Naive thymus-derived CD8-positive, alpha-beta T cell (primary cell): Measurements from ENCODE around the gene GADD45GIP1. TPM values are rescaled to one million over a fixed set of nuclear protein-coding genes. Genes with fewer than 3 reads are reported as not detected.

Source experiments
- ATAC-seq, 2 donors: fragments of 150-1000 bp; cut with Tn5 transposase in 1 of 2; sonication (Bioruptor Pico), chemical (Tn5 transposase) in 1 of 2; 1 replicate in 1 of 2; 2 replicates in 1 of 2; pipeline ENCODE4 v1.10.0; 2021; ENCODE audit warnings: mild to moderate bottlenecking in 2 of 2, moderate library complexity in 2 of 2
- POLR2A ChIA-PET: fragments of 350-600 bp; sonication (Branson Sonifier 250); formaldehyde crosslinking; loops from one replicate; lab custom pipeline; 2021; ENCODE audit warnings: antibody characterized with exemption; lab: Charles Lee
- DNase-seq, 10 donors: peaks; one replicate each; pipeline versions ENCODE4 v3.0.0 to v3.0.0-alpha.2; 2020 to 2022
- H3K27ac Mint-ChIP-seq, 10 donors: one replicate each; pipeline ENCODE4 v1.8.0; 2020 to 2022; ENCODE audit warnings: mild to moderate bottlenecking in 10 of 10, mixed read lengths in 10 of 10, moderate library complexity in 4 of 10, inconsistent platforms in 1 of 10
- H3K27me3 Mint-ChIP-seq, 5 donors: one replicate each; pipeline ENCODE4 v1.8.0; 2021 to 2022; ENCODE audit warnings: mixed read lengths in 5 of 5
- H3K36me3 Mint-ChIP-seq, 3 donors: one replicate each; pipeline ENCODE4 v1.8.0; 2020 to 2022; ENCODE audit warnings: mixed read lengths in 3 of 3, mild to moderate bottlenecking in 2 of 3, inconsistent platforms in 1 of 3
- H3K4me1 Mint-ChIP-seq, 4 donors: one replicate each; pipeline ENCODE4 v1.8.0; 2021 to 2022; ENCODE audit warnings: mixed read lengths in 4 of 4
- H3K4me3 Mint-ChIP-seq, 10 donors: one replicate each; pipeline ENCODE4 v1.8.0; 2020 to 2022; ENCODE audit warnings: mild to moderate bottlenecking in 10 of 10, mixed read lengths in 10 of 10, moderate library complexity in 6 of 10, inconsistent platforms in 1 of 10
- H3K9me3 Mint-ChIP-seq, 9 donors: one replicate each; pipeline ENCODE4 v1.8.0; 2020 to 2022; ENCODE audit warnings: mixed read lengths in 9 of 9, mild to moderate bottlenecking in 3 of 9, inconsistent platforms in 1 of 9, moderate library complexity in 1 of 9
- polyA plus RNA-seq, 3 donors: library from polyadenylated mRNA; unstranded; fragments of 300-500 nt; fragmentation: Illumina TruSeq; gene quantifications; one replicate each; pipeline ENCODE4 v1.2.3, GENCODE V29; 2021
- total RNA-seq, 8 experiments: library from RNA in 2 of 8; stranded (reverse) in 2 of 8; gene quantifications; one replicate each; pipeline ENCODE4 v1.2.3 and lab custom pipeline; 2021 to 2026

The GADD45GIP1 gene
- total and polyA plus RNA-seq, 5 experiments from 2014 or later = 17.3 to 65.1 (median 59.4) TPM

DNA sequence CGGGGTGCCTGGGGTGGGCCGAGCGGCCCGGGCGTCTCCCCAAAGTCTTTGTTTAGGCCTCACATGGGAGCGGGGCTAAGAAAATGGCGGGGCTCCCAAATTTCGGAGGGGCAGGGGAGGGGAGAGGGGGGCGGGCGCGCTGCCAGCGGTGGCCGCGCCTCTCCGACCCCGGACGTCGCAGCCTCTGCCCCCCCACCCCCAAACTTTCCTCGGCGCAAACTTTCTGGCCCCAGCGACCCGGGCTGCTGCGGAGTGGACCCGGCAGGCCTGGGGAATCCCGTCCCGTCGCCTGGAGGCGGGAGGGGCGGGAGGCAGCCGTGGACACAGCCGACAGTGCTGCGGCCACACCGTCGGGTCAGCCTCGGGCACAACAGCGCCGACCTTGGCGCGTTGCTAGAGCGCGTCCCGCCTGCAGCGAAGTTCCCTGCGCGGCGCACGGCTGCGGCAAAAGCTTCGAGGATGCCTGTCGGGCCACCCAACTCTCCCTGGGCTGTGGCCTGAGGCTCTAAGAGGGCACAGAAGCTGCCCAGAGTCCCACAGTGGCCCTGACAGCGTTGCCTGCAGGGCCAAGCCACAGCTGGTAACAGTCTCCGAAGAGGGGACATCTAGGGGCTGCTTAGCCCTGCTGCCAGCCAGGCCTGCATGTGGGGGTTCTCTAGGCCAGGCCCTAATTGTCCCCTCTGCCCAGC, 39.5 kb upstream of the GADD45GIP1 start:
- H3K27me3 Mint-ChIP-seq = peaks cover 0 to 5% (median 0%) of the 10 kb centered on the region in 5 donors
- H3K27ac Mint-ChIP-seq = peak overlapping the region in 3 of 10 donors; percentile 34 to 64 (median 64)
- ATAC-seq = no peak
- no peak for DNase-seq
- POLR2A ChIA-PET = interaction anchor here (1.0 kb wide), 1 partner anchor 65 kb away, joined by 3 read pairs; no protein-coding TSS in a partner anchor
- H3K4me1 Mint-ChIP-seq = peaks cover 11 to 17% (median 15%) of the 10 kb centered on the region in 4 donors
- no peaks in the 10 kb centered on the region for H3K36me3 Mint-ChIP-seq
- no peaks in the 10 kb centered on the region for H3K9me3 Mint-ChIP-seq
- peak overlapping the region; percentile 66 to 95 (median 77) for H3K4me3 Mint-ChIP-seq

DNA sequence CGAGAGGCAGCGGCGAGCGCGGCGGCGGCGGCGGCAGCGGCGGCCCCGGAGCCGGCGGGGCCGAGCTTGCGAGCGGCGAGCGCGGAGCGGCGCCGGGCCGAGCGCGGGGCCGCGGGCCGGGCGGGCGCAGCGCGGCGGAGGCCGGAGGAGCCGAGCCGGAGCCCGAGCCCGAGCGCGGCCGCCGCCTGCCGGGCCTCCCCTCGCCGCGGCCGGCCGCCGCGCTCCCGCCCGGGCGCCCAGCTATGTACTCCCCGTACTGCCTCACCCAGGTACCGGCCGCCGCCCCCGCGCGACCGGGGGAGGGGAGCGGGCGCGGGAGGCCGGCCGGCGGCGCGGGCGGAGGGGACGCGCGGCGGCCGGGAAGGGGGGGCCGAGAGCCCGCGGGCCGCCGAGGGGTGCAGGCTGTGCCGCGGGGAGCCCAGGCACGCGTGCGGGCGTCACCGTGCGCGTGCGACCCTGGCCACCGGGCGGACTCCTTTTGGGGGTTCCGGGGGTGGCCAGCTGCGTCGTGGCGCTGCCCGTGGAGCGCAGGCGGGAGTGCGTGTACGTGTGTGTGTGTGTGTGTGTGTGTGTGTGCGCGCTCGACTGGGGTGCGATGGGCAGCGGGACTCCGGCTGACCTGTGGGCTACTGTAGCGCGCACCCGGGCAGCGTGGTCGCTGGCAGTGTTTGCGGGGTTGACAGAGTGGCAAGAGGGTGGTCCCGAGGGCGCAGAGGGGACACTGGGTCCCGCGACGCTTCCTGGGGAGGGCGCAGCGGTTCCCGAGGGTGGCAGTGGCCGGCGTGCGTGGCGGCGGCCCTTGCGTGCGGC, 38.8 kb upstream of the GADD45GIP1 start:
- peak in 1 of 10 donors; percentile 24 for DNase-seq
- H3K36me3 Mint-ChIP-seq = no peaks in the 10 kb centered on the region
- no peaks in the 10 kb centered on the region for H3K9me3 Mint-ChIP-seq
- peaks cover 0 to 6% (median 0%) of the 10 kb centered on the region in 5 donors for H3K27me3 Mint-ChIP-seq
- POLR2A ChIA-PET = interaction anchor here (0.6 to 1.0 kb wide), 3 partner anchors 30 to 101 kb away, joined by 3 read pairs; no protein-coding TSS in a partner anchor
- H3K4me1 Mint-ChIP-seq = peaks cover 14 to 17% (median 15%) of the 10 kb centered on the region in 4 donors
- H3K27ac Mint-ChIP-seq = peak overlapping the region in 3 of 10 donors; percentile 64 to 86 (median 85)
- peak; percentile 31 to 55 for ATAC-seq
- peak overlapping the region; percentile 79 to 95 (median 84) for H3K4me3 Mint-ChIP-seq

DNA sequence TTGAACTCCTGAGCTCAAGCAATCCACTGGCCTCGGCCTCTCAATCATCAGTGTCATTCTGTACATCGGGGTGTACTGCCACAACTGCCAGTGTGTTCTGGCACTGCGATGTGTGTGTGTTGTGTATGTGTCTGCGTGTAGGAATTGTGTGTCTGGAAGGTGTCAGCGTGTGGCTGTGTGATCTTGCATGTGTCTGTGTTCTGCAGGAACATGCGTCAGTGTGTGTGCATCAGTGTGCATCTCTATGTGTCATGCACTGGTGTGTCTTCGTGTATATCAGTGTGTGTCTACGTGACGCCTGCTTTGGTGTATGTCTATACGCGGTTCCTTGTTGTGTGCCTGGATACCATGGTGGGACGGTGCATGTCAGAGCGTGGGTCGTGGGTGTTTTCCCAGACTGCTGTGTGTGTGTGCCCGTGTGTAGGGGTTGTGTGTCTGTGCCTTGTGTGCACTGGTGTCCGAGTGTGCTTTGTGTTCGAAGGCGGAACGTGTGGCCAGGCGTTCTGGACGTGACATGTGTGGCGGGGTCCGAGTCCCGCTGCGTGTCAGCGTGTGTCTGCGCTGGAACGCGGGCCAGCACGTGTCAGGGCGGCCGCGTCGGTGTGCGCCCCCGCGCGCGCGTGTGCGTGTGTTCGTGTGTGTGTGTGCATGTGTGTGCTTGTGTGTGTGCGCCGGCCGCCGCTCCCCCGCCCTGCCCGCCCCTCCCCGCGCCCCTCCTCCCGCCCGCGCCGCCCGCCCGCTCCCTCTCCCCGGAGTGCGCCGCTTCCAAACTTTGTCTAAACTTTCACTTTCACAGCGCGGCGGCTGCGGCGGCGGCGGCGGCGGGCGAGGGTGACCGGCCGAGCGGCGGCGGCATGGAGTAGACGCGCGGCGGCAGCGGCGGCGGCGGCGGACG, 37.9 kb upstream of the GADD45GIP1 start, which contains the start of gene NFIX:
Gene NFIX (plus strand): TSS at position 775 of the 895 bp plus-strand sequence. CDS start 363 bp downstream, outside the sequence.
- peak within 1 kb of the TSS; percentile 81 to 99 (median 92) for H3K4me3 Mint-ChIP-seq
- POLR2A ChIA-PET = interaction anchor here (0.6 kb wide), 2 partner anchors 14 to 29 kb away, joined by 3 to 5 read pairs; no protein-coding TSS in a partner anchor
- peaks cover 0 to 6% (median 0%) of the 10 kb centered on the region in 5 donors for H3K27me3 Mint-ChIP-seq
- DNase-seq = peak; percentile 35 to 79 (median 53)
- peak; percentile 68 to 76 for ATAC-seq
- no peaks in the 10 kb centered on the region for H3K9me3 Mint-ChIP-seq
- peak within 1 kb of the TSS; percentile 55 to 93 (median 86) for H3K27ac Mint-ChIP-seq
- no peaks in the 10 kb centered on the region for H3K36me3 Mint-ChIP-seq
- peaks cover 13 to 15% (median 15%) of the 10 kb centered on the region in 4 donors for H3K4me1 Mint-ChIP-seq

DNA sequence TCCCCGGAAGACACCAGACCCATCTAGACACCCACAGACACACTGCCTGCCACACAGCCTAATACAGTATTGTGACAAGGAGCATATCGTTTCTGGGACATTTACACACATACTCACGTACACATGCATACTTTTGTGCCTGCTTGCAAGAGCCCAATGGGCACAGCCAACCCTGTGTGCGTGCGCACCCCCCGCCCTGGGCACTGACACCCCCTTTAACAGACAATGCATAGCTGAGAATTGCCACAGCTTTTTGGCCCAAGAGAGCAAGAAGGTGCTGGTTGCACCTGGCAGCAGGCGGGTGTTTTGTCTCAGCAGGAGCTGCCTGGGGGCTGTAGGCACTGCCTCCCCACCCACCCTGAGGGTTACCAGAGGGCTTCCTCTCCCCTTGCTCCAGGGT, 36.5 kb upstream of the GADD45GIP1 start:
- ATAC-seq = no peak
- no peaks in the 10 kb centered on the region for H3K36me3 Mint-ChIP-seq
- peaks cover 13 to 15% (median 15%) of the 10 kb centered on the region in 4 donors for H3K4me1 Mint-ChIP-seq
- POLR2A ChIA-PET = interaction anchor here (0.5 to 0.7 kb wide), 3 partner anchors 28 to 169 kb away, joined by 3 to 4 read pairs (median 4); no protein-coding TSS in a partner anchor
- no peak for DNase-seq
- peak overlapping the region in 7 of 10 donors; percentile 30 to 95 (median 79) for H3K4me3 Mint-ChIP-seq
- no peaks in the 10 kb centered on the region for H3K9me3 Mint-ChIP-seq
- H3K27me3 Mint-ChIP-seq = peaks cover 0 to 6% (median 0%) of the 10 kb centered on the region in 5 donors
- peak overlapping the region in 5 of 10 donors; percentile 51 to 79 (median 69) for H3K27ac Mint-ChIP-seq

DNA sequence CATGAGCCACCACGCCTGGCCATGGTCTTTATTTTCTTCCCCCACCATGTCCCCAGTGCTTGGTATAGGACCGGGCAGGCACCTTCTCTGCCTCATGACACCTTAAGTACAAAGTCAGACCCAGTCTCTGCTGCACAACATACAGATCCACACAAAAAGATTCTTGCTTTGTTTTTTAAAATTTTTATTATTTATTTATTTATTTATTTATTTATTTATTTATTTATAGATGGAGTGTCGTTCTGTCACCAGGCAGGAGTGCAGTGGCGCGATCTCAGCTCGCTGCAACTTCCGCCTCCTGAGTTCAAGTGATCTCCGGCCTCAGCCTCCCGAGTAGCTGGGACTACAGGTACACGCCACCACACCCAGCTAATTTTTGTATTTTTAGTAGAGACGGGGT, 35.7 kb upstream of the GADD45GIP1 start:
- Mint-ChIP-seq H3K27me3 (peaks cover 0 to 6% (median 0%) of the 10 kb centered on the region in 5 donors), H3K4me3 (no peak overlapping the region), H3K4me1 (peaks cover 13 to 15% (median 15%) of the 10 kb centered on the region in 4 donors), H3K9me3 (no peaks in the 10 kb centered on the region), H3K36me3 (no peaks in the 10 kb centered on the region), H3K27ac (no peak overlapping the region)
- DNase-seq = no peak
- ATAC-seq = no peak
- POLR2A ChIA-PET = no interaction called here

DNA sequence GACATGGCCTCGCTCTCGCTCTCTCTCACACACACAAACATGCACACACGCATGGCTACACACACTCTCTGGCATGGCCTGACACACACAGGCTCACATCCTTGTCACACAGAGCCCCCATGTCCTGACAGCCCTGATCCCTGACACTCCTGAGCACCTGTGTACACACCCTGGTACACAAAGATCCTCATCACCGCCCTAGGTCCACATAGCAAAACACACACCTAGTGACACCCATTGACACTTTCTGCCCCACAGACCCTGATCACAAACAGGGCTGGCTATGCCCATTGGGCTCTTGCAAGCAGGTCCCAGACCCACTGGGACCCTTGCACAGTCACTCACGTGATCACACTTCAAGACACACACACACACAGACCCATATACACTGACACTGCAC, 34.3 kb upstream of the GADD45GIP1 start:
- ATAC-seq (no peak), DNase-seq (no peak)
- POLR2A ChIA-PET = no interaction called here
- Mint-ChIP-seq H3K27ac (peak overlapping the region in 3 of 10 donors; percentile 3 to 63 (median 57)), H3K27me3 (peaks cover 0 to 11% (median 4%) of the 10 kb centered on the region in 5 donors), H3K36me3 (no peaks in the 10 kb centered on the region), H3K9me3 (no peaks in the 10 kb centered on the region), H3K4me3 (no peak overlapping the region), H3K4me1 (peaks cover 9 to 15% (median 12%) of the 10 kb centered on the region in 4 donors)

DNA sequence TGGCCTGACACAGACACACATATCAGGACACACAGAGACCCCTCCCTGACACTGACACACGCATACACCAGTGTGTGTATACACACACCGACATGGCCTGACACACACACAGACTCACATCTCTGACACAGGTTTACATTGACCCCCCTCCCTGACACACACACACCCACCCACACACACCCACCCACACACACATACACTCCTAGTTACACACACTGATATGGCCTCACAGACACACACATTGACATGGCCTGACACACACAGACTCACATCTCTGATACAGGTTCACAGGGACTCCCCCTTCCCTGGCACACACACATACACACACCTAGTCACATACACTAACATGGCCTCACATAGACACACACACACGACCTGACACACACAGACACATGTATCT, 33.8 kb upstream of the GADD45GIP1 start:
- ATAC-seq (no peak), DNase-seq (no peak)
- H3K4me1 Mint-ChIP-seq = peaks cover 7 to 11% (median 10%) of the 10 kb centered on the region in 4 donors
- no peaks in the 10 kb centered on the region for H3K36me3 Mint-ChIP-seq
- POLR2A ChIA-PET = no interaction called here
- peak overlapping the region in 1 of 10 donors; percentile 2 for H3K4me3 Mint-ChIP-seq
- peak overlapping the region in 1 of 10 donors; percentile 57 for H3K27ac Mint-ChIP-seq
- H3K9me3 Mint-ChIP-seq = no peaks in the 10 kb centered on the region
- H3K27me3 Mint-ChIP-seq = peaks cover 0 to 11% (median 4%) of the 10 kb centered on the region in 5 donors

DNA sequence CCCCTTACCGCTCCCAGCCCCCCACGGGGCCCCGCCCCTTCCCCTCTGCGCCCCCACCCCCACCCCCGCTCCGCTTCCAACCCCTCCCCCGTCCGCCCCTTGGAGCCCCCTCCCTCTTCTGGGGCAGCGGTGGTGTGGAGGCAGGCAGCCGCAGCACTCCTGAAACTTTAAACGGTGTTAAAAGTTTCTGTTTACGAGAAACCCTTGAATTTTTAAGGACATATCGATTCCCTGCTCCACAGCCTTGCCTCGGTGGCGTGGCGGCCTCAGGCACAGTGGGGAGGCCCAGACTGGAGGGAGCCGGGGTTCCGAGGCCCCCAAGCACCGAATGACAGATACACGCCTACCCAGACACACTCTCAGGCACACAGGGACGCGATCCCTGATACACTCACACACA, 33.4 kb upstream of the GADD45GIP1 start:
- POLR2A ChIA-PET = no interaction called here
- DNase-seq = no peak
- Mint-ChIP-seq H3K4me1 (peaks cover 8 to 12% (median 10%) of the 10 kb centered on the region in 4 donors), H3K36me3 (no peaks in the 10 kb centered on the region), H3K27ac (no peak overlapping the region), H3K27me3 (peaks cover 0 to 11% (median 4%) of the 10 kb centered on the region in 5 donors), H3K9me3 (no peaks in the 10 kb centered on the region), H3K4me3 (no peak overlapping the region)
- no peak for ATAC-seq

DNA sequence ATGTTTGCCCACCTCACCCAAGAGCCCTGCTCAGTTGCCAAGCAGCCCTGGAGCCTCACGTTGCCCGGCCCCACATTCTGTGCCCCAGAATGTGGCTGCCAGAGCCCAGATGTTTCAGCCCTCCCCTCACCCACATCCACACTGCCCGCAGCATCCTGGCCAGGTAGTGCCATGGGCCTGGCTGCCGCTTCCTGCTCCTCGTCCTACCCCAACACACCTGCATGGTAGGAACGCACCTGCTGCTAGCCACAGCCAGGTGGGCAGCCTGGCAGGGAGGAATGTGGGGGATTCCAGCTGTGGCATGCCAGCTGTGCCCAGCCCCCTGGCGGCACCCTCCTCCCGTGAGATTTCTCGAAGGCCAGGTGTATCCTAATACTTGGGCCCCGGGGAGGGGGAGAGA, 30.8 kb upstream of the GADD45GIP1 start:
- ATAC-seq (no peak), DNase-seq (no peak)
- H3K27ac Mint-ChIP-seq = peak overlapping the region in 1 of 10 donors; percentile 19
- peaks cover 0 to 10% (median 3%) of the 10 kb centered on the region in 4 donors for H3K4me1 Mint-ChIP-seq
- no peak overlapping the region for H3K4me3 Mint-ChIP-seq
- no peaks in the 10 kb centered on the region for H3K9me3 Mint-ChIP-seq
- H3K36me3 Mint-ChIP-seq = no peaks in the 10 kb centered on the region
- POLR2A ChIA-PET = no interaction called here
- H3K27me3 Mint-ChIP-seq = peaks cover 0 to 10% (median 5%) of the 10 kb centered on the region in 5 donors

DNA sequence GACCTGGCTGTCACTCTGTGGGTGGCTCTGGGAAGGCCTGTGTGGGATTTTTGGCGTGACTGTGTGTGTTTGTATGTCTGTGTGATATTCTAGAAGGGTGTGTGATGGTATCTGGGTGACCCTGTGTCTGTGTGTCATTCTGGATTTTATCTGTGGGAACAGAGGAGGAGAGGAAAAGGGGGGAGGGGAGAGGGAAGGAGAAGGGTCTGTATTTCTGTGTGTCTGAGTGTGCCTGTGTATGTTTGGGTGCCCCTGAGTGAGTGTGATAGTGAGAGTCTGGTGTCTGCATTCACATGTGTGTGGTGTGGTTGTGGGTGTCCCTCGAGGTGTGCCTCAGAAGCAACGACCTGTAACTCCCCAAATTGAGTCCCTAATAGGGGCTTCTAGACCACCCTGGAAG, 30.2 kb upstream of the GADD45GIP1 start:
- Mint-ChIP-seq H3K4me3 (no peak overlapping the region), H3K27ac (peak overlapping the region in 3 of 10 donors; percentile 20 to 76 (median 65)), H3K4me1 (peaks cover 0 to 10% (median 3%) of the 10 kb centered on the region in 4 donors), H3K9me3 (no peaks in the 10 kb centered on the region), H3K36me3 (no peaks in the 10 kb centered on the region), H3K27me3 (peaks cover 0 to 10% (median 5%) of the 10 kb centered on the region in 5 donors)
- POLR2A ChIA-PET = no interaction called here
- no peak for ATAC-seq
- no peak for DNase-seq

DNA sequence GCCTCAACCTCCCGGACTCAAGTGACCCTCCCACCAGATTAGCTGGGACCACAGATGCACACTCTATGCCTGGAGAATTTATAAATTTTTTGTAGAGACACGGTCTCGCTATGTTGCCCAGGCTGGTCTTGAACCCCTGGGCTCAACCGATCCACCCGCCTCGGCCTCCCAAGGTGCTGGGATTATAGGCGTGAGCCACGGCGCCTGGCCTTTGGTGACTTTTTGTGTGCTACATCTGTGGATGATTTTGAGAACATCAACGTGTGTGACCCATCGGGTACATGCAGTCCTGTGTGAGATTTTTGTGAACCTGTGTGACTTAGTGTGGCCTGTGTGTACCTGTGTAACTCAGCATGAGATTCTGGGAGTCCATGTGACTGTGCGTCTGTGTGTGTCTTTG, 29.7 kb upstream of the GADD45GIP1 start:
- Mint-ChIP-seq H3K27me3 (peaks cover 0 to 10% (median 5%) of the 10 kb centered on the region in 5 donors), H3K4me1 (peaks cover 0 to 10% (median 3%) of the 10 kb centered on the region in 4 donors), H3K9me3 (no peaks in the 10 kb centered on the region), H3K27ac (peak overlapping the region in 1 of 10 donors; percentile 20), H3K4me3 (no peak overlapping the region), H3K36me3 (no peaks in the 10 kb centered on the region)
- ATAC-seq = no peak
- POLR2A ChIA-PET = no interaction called here
- no peak for DNase-seq
